CD4-positive, alpha-beta T cell treated with Interleukin-6 for 4 hours (primary cell): ENCODE measurements around the gene RAB40B.
"Not testable (repeated sequence)": the region's sequence is repeated elsewhere in the genome, so short reads cannot be mapped to it uniquely, and the experiment has no call there.

Experiments
- DNase-seq: peaks from one replicate; pipeline ENCODE4 v3.0.0-alpha.2; 2020; ENCODE audit warnings: mixed read lengths

Gene RAB40B

DNA sequence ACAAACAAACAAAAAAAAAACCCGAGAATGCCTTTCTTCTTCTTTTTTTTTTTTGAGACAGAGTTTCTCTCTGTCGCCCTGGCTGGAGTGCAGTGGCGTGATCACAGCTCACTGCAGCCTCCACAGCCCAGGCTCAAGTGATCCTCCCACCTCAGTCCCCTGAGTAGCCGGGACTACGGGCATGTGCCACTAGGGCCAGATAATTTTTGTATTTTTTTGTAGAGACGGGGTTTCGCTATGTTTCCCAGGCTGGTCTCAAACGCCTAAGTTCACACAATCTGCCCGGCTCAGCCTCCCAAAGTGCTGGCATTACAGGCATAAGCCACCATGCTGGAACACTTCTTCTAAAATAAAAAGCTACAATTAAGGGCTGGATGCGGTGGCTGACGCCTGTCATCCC is 33.3 kb downstream of the RAB40B start:
- DNase-seq, result no peak

DNA sequence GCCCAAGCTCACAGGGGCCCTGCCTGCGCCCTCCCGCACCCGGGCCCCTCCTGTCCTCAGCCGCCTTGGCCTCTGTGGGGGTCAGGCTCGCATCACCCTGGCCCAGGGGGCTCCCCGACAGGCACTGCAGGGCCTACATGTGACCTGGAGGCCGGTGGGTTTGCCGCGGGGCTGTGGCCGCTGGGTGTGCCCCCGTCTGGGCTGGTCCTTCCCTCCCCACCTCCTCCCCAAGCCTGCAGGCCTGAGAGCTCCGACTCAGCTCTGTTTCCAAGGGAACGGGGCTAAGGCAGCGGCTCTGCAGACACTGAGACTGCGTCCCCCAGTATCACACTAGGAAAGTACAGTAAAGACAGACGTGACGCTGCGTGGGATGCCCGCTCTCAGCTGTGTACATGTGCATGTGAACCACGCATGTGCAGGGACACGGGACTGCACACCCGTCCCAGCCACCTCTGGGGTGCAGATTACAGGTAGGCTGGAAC is 33.8 kb downstream of the RAB40B start:
- no peak for DNase-seq

DNA sequence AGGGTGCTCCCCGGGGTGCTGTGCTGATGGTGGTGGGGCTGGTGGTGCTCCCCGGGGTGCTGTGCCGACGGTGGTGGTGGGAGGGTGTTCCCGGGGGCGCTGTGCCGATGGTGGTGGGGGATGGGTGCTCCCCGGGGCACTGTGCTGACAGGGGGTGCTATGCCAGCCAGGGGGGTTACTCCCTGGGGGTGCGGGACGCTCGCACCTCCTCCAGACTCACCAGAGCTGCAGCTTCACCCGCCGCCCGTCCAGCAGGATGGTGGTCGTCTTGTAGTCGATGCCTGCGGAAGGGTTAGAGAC is 34.3 kb downstream of the RAB40B start:
- DNase-seq, result no peak

DNA sequence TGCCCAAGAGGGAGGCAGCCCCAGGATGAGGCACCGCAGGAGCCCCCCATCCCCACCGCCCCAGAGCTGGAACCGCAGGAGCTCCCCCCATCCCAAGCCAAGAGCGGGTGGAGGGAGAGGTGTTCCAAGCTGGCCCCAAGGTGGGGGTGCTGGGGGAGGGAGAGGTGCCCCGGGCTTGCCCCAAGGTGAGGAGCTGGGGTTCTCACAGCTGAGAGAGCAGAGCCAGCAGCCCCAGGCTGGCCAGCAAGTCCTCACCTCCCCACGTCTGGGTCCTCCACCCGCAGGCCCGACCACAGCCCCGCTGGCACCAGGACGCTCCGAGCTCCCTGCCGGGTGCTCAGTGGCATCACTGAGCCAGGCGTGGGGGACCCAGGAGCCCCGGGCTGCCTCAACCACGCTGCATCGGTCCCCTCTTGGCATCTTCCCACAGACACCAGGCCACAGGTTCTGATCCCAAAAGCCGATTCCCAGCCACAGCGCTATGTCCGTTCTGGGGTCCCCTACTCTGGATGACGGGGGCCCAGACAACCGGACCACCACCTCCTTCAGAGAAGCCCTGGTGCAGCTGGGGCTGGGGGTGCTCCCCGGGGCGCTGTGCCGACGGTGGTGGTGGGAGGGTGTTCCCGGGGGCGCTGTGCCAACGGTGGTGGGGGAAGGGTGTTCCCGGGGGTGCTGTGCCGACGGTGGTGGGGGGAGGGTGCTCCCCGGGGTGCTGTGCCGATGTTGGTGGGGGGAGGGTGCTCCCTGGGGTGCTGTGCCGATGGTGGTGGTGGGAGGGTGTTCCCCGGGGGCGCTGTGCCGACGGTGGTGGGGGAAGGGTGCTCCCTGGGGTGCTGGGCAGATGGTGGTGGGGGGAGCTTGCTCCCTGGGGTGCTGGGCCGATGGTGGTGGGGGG is 34.9 kb downstream of the RAB40B start:
- no peak for DNase-seq

DNA sequence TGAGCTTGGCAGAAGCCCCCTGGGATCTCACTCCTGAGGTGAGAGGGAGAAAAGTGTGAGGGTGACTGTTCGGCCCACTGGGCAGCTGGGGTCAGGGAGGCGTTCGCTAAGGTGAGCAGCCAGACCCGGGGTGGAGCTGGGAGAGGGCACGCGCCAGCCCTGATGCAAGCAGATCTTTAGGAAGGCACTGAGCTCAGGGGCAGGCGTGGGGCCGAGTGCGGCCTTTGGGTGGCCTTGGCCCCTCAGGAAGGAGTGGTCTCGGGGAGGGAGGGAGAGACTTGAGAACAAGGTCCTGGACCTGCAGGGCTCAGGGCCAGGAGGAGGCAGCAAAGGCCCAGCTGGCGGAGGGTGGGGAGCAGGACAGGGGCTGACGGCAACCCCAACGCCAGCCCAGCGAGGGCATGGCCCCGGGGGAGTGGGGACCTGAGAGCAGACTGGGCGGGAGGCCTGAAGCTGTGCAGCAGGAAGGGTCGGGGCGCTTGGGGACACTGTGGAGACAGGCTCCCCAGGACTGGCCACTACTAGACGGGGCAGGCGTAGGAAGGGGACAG is 35.7 kb downstream of the RAB40B start:
- DNase-seq, result no peak

DNA sequence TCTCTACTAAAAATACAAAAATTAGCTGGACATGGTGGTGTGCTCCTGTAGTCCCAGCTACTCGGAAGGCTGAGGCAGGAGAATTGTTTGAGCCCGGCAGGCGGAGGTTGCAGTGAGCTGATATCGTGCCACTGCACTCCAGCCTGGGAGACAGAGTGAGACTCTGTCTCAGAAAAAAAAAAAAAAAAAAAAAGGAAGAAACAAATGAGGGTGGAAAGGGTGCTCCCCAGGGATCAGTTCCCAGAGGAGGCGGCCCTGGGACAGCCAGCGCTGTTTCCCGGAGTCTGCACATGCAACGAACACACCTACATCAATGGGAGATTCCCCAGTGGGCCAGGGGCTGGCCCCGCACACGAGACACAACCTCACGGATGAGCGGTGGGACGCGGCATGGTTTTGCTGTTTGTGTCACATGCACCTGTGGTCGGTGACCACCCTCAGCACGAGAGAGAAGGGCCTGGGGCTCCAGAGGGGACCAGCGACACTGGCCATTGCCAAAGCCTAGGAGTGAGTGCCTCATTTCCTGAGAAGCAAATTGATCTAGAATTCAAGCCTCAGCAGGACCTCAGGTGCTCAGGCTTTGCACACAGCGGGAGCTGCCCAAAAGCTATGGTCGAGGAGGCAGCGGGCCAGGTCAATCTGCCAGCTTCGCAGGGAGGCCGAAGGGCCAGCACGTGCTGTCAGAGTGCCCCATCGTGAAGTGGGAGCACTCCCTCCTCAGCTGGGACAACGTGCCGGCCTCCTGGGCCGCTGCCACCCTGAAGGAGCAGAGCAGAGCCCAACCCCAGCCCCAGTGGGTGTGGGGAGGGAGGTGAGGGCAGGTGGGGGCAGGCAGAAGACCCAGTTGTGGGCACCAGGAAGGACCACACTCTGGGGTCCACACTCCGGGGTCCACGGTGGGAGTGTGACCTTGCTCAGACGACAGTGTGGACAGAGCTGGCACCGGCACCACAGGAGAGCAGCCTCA is 36.5 kb downstream of the RAB40B start:
- DNase-seq, result no peak

DNA sequence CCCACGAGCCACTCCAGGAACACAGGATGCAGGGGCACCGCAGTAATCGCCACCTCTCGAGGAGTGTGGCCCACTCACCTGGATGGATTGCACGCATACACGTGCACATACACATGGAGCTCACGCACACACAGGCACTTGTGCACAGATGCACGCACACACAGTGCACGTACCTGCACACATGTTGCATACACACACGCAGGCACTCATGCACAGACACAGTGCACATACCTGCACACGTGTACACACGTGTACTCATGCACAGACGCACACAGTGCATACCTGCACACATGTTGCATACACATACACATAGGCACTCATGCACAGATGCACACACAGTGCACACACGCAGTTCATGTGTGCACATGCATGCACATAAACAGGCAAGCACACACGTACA is 38.6 kb downstream of the RAB40B start:
- no peak for DNase-seq

DNA sequence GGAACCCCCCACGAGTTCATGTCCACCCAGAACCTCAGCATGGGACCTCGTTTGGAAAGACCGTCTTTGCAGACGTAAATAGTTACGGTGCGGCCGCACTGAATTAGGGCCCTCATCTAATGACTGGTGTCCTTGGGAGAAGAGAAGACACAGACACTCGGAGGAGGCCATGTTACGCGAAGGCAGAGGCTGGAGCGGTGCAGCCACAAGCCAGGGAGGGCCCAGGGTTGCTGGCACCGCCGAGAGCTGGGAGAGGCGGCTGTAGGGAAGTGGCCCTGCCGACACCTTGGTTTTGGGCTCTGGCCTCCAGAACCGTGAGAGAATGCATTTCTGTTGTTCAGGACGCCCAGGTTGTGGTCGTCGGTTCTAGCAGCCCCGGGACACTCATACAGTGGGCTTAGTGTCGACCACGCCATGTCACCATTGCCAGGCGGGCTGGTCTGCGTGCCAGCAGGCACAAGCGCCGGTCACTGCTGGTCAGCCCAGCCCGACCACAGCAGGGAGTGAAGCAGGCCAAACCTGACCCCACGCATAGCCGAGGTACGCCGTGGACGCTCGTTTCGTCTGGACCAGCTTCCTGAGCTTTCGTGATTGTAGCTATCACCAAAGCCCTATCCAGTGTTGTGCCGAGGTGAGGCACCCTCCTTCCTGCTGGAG is 39.6 kb downstream of the RAB40B start:
- no peak for DNase-seq

DNA sequence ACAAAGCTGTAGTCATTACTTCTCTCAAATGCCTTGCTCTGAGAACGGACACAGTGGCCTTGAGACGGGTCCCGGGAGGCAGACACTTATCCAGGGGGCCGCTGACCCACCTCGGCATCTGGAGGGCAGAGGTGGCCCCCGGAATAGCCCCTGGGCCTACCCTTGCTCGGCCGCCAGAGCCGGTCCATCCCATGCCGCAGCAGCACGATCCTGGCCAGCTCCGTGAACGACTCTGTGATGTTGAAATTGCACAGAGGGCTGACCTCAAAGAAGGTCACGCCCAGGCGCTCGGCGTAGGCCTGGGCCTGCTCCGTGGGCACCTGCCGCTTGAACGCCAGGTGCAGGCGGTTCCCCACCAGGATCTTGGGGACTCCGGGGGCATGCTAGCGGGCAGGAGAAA is 40.2 kb downstream of the RAB40B start:
- no peak for DNase-seq

DNA sequence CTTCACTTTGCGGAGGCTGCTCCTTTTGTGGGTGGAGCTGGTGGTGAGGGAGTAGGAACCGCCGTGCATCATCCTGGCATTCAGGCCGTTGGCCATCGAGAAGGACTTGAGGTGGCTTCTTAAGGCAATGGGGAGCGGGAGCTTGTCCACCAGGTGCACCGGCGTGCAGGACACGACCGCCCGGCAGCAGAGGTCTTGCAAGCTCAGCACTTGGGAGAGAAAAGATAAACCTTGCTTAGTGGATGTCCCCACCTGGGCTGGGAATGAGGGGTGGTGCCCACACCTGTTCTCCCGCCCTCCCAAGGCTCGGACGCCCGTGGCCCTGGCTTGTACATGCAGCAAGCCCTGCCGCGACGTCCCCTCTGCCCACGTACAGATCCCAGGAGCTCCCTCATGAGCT is 40.6 kb downstream of the RAB40B start:
- no peak for DNase-seq

DNA sequence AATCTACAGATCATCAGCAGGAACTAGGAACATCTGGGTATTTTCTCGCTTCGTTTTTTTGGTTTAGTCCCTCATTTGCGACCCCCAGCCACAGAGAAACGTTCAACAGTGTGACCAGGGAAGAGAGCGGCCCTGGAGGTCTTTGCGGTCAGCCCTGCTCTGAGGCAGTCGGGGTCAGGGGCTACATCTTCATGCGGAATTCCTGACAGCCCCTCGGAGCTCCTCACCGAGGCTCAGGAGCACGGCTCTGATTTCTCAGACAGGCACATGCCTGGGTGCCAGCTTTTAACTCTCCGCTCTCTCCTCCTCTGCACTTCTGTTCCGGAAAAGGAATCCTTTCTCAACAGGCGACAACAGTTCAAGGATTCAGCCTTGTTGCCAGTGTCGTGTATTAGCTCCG is 42.2 kb downstream of the RAB40B start:
- no peak for DNase-seq

DNA sequence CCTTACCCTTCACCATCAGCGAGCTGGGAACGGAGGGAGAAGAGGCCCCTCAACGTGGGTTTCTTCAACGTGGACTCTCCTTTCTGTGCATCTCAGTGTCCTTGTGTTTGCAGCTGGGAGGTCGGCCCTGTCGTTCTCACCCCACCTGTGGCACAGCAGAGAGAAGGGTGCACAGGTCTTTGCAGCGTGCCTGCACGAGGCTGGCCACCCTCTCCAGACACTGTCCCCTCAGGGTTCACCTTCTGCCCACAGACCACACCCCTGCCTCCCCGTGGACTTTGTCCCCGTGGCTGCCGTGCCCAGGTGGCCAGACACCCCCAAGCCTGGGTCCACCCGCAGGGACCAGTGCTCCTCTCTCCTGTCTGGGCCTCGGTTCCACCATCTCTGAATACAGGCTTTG is 43.0 kb downstream of the RAB40B start:
- DNase-seq, result no peak

DNA sequence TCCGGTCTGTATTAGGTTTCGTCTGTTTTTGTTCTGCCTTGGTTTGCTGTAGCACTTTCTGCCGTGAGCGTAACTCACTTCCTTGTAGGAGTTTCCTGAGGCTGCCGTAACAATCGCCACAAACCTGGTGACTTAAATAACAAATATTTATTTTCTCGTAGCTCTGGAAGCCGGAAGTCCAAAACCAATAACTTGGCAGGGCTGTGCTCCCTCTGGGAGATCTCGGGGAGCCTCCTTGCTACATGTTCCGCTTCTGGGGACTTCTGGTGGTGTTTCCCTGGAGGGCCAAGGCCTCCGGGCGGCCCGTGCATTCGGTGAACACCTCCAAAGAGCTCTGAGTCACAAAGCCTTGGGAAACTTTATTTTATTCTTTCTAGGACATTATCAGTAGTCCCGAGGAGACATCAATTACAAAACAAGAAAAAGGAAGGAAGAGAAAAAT is 43.4 kb downstream of the RAB40B start:
- DNase-seq, result no peak

DNA sequence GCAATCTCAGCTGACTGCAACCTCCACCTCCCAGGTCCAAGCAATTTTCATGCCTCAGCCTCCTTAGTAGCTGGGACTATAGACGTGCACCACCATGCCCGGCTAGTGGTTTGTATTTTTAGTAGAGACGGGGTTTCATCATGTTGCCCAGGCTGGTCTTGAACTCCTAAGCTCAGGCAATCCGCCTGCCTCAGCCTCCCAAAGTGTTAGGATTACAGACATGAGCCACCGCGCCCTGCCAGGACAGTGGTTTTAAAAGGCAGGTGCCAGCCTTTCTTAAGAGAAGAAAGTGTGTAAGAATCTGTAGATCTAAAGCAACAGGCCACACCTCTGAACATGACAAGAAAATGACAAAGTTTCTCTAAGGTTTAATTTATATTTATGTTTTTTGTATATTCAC is 43.9 kb downstream of the RAB40B start:
- not testable (repeated sequence) for DNase-seq

DNA sequence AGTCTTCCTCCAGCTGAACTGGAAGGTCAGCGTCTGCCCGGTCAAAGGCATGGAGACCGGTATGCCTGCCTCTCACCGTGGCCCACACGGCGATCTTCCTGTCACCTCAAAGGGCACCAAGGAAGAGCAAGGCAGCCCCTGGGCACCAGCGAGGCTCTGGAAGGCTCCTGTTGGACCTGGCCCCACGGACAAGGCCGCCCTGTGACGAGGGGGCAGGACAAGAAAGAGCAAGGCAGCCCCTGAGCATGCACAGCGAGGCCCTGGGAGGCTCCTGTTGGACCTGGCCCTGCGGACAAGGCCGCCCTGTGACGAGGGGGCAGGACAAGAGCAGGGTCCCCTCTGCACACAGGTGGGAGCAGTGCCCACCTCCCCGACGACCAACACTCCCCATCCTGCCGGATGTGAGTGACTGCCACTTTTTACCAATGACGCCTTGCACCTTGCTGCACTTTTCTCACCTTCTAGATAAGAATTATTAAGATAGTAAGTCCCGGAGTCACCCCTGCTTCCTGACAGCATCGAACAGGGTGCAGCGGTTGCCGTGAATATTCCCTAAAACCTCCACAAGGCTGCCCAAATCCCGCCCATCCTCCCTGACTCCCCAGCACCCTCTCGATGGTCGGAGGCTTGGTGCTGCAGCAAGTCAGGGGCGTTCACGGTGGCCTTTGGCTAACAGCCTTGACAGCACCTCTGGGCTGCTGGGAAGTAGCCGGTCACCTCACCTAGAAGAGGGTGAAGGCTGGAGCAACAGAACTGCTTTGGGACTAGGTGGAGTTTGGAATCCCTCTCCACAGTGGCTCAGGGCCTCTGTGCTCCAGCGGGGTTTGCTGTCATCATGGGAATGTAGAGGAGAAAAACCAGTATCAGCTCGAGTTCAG is 44.6 kb downstream of the RAB40B start:
- no peak for DNase-seq

DNA sequence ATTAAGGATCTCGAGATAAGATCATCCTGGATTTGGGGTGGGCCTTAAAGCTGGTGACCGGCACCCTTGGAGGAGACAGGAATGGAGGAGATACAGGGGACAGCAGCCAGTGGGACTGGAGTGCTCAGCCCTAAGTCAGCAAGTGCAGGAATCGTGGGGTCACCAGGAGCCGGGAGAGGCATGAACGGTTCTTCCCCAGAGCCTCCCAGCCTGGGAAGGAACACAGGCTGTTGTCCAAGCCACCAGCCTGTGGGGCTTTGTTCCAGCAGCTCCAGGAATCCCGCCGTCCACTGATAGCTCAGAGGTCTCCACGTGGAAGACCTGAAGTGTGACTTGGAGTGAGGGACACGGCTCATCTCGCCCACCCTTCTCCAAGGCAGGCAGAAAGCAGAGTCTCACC is 47.8 kb downstream of the RAB40B start:
- no peak for DNase-seq

DNA sequence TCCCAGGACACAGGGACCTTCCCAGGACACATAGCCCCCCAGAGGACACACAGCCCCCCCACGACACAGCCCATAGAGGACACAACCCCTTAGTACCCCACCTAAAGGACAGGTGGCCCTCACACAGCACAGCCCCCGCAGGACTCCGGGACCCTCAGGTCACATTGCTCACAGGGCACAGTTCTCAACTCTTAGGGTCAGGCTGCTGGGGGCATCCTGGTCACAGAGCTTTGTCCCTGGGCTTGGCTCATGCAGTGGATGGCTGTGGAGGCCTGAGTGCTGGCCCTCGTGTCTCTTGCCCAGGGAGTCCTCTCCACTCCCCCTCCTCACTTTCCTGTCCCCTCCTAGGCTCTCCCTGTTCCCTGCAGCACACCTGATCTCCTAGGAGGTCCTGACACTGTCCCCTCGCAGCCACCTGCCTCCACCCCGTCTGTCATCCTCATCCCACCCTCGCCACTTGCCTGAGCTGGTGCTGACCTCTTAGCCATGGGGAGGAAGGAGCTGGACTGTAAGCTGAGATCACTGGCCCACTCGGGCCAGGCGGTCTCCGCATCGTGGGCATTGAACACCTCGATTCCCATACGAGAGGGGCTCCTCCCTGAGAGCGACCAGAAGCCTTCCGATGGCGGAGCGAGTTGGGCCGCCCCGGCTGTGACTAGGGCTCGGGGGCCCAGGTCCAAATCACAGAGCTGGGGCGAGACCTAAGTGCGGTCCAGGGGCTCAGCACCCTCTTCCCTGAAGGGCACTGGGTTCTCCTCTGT is 48.8 kb downstream of the RAB40B start:
- DNase-seq, result no peak

DNA sequence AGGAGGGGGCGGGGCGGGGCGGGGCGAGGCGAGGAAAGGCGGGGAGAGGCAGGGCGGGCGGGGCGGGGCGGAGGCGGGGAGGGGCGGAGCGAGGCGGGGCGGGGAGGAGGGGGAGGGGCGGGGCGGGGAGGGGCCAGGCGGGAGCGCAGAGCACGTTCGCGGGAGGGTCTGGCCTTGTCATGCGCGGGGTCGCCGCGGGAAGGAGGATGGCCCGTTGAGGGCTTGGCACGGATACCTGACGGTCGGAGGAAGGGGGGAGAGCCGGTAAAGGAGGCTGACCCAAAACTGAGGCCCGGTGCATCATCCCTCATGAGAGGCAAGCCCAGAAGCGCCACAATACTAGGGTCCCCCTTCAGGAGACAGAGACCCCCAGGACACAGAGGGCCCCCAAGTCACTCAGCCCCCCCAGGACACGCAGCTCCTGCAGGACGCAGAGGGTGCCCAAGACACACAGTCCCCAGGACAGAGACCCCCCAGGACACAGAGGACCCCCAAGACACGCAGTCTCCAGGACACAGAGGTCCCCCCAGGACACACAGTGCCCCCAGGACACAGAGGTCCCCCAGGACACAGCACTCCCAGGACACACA is 49.7 kb downstream of the RAB40B start:
- DNase-seq, result no peak

DNA sequence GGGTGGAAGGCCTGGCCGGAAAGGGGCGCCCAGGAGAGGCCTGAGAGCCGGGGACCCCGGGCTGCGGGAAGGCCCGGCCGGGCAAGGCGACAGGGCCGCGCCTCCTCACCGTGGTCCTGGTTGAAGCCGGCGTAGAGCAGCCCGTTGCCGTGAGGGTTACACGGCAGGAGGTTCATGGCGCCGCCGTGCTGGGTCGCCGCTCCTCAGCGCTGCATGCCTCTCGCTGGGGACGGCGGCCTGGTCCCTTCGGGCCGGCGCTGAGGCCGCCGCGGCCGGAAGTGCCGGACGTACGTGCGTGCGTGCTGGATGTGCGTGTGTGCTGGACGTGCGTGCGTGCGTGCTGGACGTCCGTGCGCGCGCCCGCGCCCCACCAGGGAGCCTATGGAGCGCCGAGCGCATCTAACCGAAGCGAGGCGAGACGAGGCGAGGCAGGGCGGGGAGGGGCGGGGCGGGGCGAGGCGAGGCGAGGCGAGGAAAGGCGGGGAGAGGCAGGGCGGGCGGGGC is 50.3 kb downstream of the RAB40B start, which contains the start of gene WDR45B:
WDR45B (minus strand) TSS at position 280 of the 504 bp plus-strand sequence; CDS start at position 176, 104 bp downstream.
- peak; percentile 95 for DNase-seq

DNA sequence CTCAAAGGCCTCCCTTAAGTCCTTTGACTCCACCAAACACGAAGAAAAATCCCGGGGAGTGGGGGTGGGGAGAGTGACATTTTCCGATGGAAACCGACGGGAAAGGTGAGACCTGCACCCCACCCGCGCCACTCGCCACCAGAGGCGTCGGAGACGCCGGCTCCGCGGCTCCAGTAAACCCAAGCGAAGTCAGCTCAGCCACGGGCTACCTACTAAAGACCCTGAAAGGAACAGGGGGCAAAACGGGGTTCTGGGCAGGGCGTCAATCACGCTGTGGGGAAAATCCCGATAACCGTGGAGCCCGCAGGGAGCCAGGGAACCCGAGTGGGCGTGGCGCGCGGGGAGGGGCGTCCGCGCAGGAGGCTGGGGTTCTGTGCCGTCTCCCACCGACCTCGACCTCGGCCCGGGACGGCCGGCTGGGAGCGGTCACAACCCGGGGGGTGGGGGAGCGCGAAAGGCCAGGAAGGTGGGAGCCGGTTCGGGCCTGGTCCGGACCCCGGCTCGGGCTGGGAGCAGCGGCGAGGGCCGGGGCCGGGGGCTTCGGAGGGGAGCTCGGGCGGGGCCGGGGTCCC is 50.8 kb downstream of the RAB40B start:
- peak; percentile 42 for DNase-seq
